ENCODE data around the gene CAMTA2. TPM values are rescaled to one million over a fixed set of nuclear protein-coding genes. Genes with fewer than 3 reads are reported as not detected.

CAMTA2 gene
- polyA plus RNA-seq, 2 of the 4 experiments (the other 2 are of a cell fraction): 12.4 to 30.3 TPM

- ChIA-PET POLR2A (interaction anchor here (0.6 to 3.2 kb wide), 23 partner anchors 9 to 230 kb away, joined by 3 to 83 read pairs (median 6); partner anchors contain the start of genes ARRB2, CAMTA2, CHRNE and ENO3), CTCF (interaction anchor here (0.5 to 3.5 kb wide), 19 partner anchors 11 to 150 kb away, joined by 3 to 33 read pairs (median 5); partner anchors contain the start of genes CAMTA2, CHRNE and SPAG7)
- FAIRE-seq (peak; percentile 97), ATAC-seq (peak; percentile 80 to 81), DNase-seq (ENCODE audit: low read depth in 1 of 2, low spot score in 1 of 2) (peak; percentile 99 to 100)
- Histone ChIP-seq H3K4me3 (peak within 1 kb of the TSS; percentile 85), H3K4me1 (peaks cover 49% of the 10 kb centered on the region), H3K4me2 (peak within 1 kb of the TSS; percentile 94), H3K9me3 (no peaks in the 10 kb centered on the region), H3K27ac (peak within 1 kb of the TSS; percentile 89 to 93)
- TF ChIP-seq BHLHE40 (IDR thresholded peaks at IDR 0.05; ENCODE audit: low read depth, low read length) (peak; percentile 77), RAD21 (conservative IDR thresholded peaks at IDR 0.05 in 1 of 2, IDR thresholded peaks at IDR 0.05 in 1 of 2) (0 out of 5 replicates have a peak, but pooled peaks of 1 of the 2 experiments have one; percentile 5), HDAC2 (IDR thresholded peaks at IDR 0.05) (no peak), PHF8 (IDR thresholded peaks at IDR 0.05; ENCODE audit: borderline replicate concordance, low read depth) (peak; percentile 87), PBX3 (IDR thresholded peaks at IDR 0.05) (peak; percentile 21; the same call in 1 of the 2 replicates), TFCP2L1 (CRISPR knock-in tag; IDR thresholded peaks at IDR 0.05) (peak; percentile 76; the same call in 1 of the 2 replicates), NFE2L2 (conservative IDR thresholded peaks at IDR 0.05; ENCODE audit: low read length) (no peak), ZSCAN20 (CRISPR knock-in tag; IDR thresholded peaks at IDR 0.05) (no peak), E2F6 (IDR thresholded peaks at IDR 0.05; ENCODE audit: borderline replicate concordance, low read depth) (peak; percentile 61), JUN (IDR thresholded peaks at IDR 0.05) (peak; percentile 48 to 81; a peak in 4 of 5 replicates), KDM5A (IDR thresholded peaks at IDR 0.05) (peak; percentile 71; the same call in 1 of the 2 replicates), RCOR1 (IDR thresholded peaks at IDR 0.05; ENCODE audit: low read depth, low read length) (no peak), POLR2A (IDR thresholded peaks at IDR 0.05; ENCODE audit: low read length) (peak; percentile 91), RARB (CRISPR knock-in tag; IDR thresholded peaks at IDR 0.05) (no peak), NR3C1 (IDR thresholded peaks at IDR 0.05) (no peak), HOXB13 (CRISPR knock-in tag; IDR thresholded peaks at IDR 0.05; ENCODE audit: low read depth) (no peak), TP53 (CRISPR knock-in tag; IDR thresholded peaks at IDR 0.05) (no peak), MAZ (IDR thresholded peaks at IDR 0.05; ENCODE audit: borderline replicate concordance, low read depth, low read length) (0 out of 2 replicates have a peak, but pooled peaks have one; percentile 30), RFX5 (IDR thresholded peaks at IDR 0.05) (no peak), MAX (IDR thresholded peaks at IDR 0.05) (peak; percentile 76), MYC (IDR thresholded peaks at IDR 0.05; ENCODE audit: borderline replicate concordance, low read length) (peak; percentile 68; the same call in 1 of the 2 replicates), MAFK (IDR thresholded peaks at IDR 0.05; ENCODE audit: partially characterized antibody) (no peak), EHMT2 (IDR thresholded peaks at IDR 0.05; ENCODE audit: low read depth) (no peak), HEYL (CRISPR knock-in tag; IDR thresholded peaks at IDR 0.05) (no peak), ESRRA (IDR thresholded peaks at IDR 0.05; ENCODE audit: borderline replicate concordance, low read length) (0 out of 2 replicates have a peak, but pooled peaks have one; percentile 51), EHF (CRISPR knock-in tag; IDR thresholded peaks at IDR 0.05) (no peak), GATA3 (IDR thresholded peaks at IDR 0.05; ENCODE audit: borderline replicate concordance) (peak; percentile 95), CEBPB (IDR thresholded peaks at IDR 0.05) (peak in 1 of 2 experiments; percentile 24; a peak in 1 of 4 replicates), CHD2 (IDR thresholded peaks at IDR 0.05; ENCODE audit: low read length, partially characterized antibody) (peak; percentile 100), KDM1A (IDR thresholded peaks at IDR 0.05; ENCODE audit: low read depth) (no peak)
- TF ChIP-seq, protein P1, sequence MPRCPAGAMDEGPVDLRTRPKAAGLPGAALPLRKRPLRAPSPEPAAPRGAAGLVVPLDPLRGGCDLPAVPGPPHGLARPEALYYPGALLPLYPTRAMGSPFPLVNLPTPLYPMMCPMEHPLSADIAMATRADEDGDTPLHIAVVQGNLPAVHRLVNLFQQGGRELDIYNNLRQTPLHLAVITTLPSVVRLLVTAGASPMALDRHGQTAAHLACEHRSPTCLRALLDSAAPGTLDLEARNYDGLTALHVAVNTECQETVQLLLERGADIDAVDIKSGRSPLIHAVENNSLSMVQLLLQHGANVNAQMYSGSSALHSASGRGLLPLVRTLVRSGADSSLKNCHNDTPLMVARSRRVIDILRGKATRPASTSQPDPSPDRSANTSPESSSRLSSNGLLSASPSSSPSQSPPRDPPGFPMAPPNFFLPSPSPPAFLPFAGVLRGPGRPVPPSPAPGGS (IDR thresholded peaks at IDR 0.05): peak; percentile 89; the same call in 2 of the 3 replicates
- TF ChIP-seq, protein P2, sequence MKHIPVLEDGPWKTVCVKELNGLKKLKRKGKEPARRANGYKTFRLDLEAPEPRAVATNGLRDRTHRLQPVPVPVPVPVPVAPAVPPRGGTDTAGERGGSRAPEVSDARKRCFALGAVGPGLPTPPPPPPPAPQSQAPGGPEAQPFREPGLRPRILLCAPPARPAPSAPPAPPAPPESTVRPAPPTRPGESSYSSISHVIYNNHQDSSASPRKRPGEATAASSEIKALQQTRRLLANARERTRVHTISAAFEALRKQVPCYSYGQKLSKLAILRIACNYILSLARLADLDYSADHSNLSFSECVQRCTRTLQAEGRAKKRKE (CRISPR knock-in tag; IDR thresholded peaks at IDR 0.05; ENCODE audit: low read depth): no peak
- TF ChIP-seq, protein P3, sequence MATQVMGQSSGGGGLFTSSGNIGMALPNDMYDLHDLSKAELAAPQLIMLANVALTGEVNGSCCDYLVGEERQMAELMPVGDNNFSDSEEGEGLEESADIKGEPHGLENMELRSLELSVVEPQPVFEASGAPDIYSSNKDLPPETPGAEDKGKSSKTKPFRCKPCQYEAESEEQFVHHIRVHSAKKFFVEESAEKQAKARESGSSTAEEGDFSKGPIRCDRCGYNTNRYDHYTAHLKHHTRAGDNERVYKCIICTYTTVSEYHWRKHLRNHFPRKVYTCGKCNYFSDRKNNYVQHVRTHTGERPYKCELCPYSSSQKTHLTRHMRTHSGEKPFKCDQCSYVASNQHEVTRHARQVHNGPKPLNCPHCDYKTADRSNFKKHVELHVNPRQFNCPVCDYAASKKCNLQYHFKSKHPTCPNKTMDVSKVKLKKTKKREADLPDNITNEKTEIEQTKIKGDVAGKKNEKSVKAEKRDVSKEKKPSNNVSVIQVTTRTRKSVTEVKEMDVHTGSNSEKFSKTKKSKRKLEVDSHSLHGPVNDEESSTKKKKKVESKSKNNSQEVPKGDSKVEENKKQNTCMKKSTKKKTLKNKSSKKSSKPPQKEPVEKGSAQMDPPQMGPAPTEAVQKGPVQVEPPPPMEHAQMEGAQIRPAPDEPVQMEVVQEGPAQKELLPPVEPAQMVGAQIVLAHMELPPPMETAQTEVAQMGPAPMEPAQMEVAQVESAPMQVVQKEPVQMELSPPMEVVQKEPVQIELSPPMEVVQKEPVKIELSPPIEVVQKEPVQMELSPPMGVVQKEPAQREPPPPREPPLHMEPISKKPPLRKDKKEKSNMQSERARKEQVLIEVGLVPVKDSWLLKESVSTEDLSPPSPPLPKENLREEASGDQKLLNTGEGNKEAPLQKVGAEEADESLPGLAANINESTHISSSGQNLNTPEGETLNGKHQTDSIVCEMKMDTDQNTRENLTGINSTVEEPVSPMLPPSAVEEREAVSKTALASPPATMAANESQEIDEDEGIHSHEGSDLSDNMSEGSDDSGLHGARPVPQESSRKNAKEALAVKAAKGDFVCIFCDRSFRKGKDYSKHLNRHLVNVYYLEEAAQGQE (IDR thresholded peaks at IDR 0.05): peak; percentile 100
- 2% methylated on average over 53 of the region's 72 CpGs for WGBS (ENCODE audit: missing lambda C conversion rate)
Observed at GRCh38 chr17:4939796-4940554, 47.5 kb downstream of the CAMTA2 start, which contains the start of the genes RNF167 and SLC25A11. Gene RNF167 (plus strand): TSS chr17:4940268. CDS start chr17:4940910, 642 bp downstream. Gene SLC25A11 (minus strand): TSS chr17:4940046. CDS start chr17:4939910, 136 bp downstream.

All from A549 (cell line).